GM19193 (cell line): ENCODE results near the gene CRY2.
A peak's percentile ranks its signal among the peaks of the same experiment; 100 is the strongest.

ENCODE experiments used
- POLR2A ChIP-seq: IDR thresholded peaks from 4 replicates; pipeline ENCODE4 v1.6.1; 2011; ENCODE audit not compliant: insufficient read depth, insufficient read length; ENCODE audit errors: extremely low read depth

The CRY2 gene

GRCh38 chr11:45909594-45910475, 62.6 kb downstream of the CRY2 start:
- TF ChIP-seq POLR2A = no peak

- no peak for TF ChIP-seq POLR2A
These were observed 63.3 kb downstream of the CRY2 start for GRCh38 chr11:45910623-45911022.

GRCh38 chr11:45913514-45913913, 66.2 kb downstream of the CRY2 start:
- no peak for TF ChIP-seq POLR2A

GRCh38 chr11:45913942-45914635, 66.8 kb downstream of the CRY2 start:
- TF ChIP-seq POLR2A = no peak

GRCh38 chr11:45915446-45915845, 68.2 kb downstream of the CRY2 start:
- no peak for TF ChIP-seq POLR2A

- no peak for TF ChIP-seq POLR2A
These were observed 70.0 kb downstream of the CRY2 start for GRCh38 chr11:45917286-45917622.

- TF ChIP-seq POLR2A = peak; percentile 94
These were observed 70.5 kb downstream of the CRY2 start, which contains the start of gene PEX16 for GRCh38 chr11:45917623-45918330. PEX16 (minus strand) TSS chr11:45917877; CDS start chr11:45917811, 66 bp downstream.

GRCh38 chr11:45918331-45918941, 71.2 kb downstream of the CRY2 start:
- no peak for TF ChIP-seq POLR2A

GRCh38 chr11:45918962-45919675, 71.8 kb downstream of the CRY2 start:
- no peak for TF ChIP-seq POLR2A

- TF ChIP-seq POLR2A = no peak
These were observed 72.7 kb downstream of the CRY2 start for GRCh38 chr11:45919806-45920530.

GRCh38 chr11:45920531-45921477, 73.5 kb downstream of the CRY2 start:
- no peak for TF ChIP-seq POLR2A

GRCh38 chr11:45921561-45922424, 74.5 kb downstream of the CRY2 start:
- no peak for TF ChIP-seq POLR2A

GRCh38 chr11:45922425-45923082, 75.3 kb downstream of the CRY2 start, which contains the start of gene LARGE2:
LARGE2 (plus strand) TSS chr11:45922656; CDS start chr11:45922883, 227 bp downstream.
- TF ChIP-seq POLR2A = no peak
